Astrocyte (in vitro differentiated cells and primary cell): ENCODE data around the gene IDH1.

Experiments
- CTCF ChIP-seq: IDR thresholded peaks from 2 replicates; pipeline ENCODE4 v1.5.1; 2011; ENCODE audit warnings: low read depth, mild to moderate bottlenecking, inconsistent platforms, low read length, moderate library complexity; ENCODE audit not compliant: insufficient read depth
- EZH2 ChIP-seq: IDR thresholded peaks from 2 replicates; pipeline ENCODE4 v1.6.1; 2012; ENCODE audit warnings: mild to moderate bottlenecking, low read length, inconsistent platforms; ENCODE audit not compliant: insufficient read depth

GRCh38 chr2:208245746-208246145 is 9.1 kb downstream of the IDH1 start:
- TF ChIP-seq EZH2 (no peak), CTCF (no peak)
